Diencephalon (tissue), 1 donor: ENCODE results near the gene LHX8. TPM values are rescaled to one million over a fixed set of nuclear protein-coding genes. Genes with fewer than 3 reads are reported as not detected.

Source experiments
- small RNA-seq: library from RNA; depleted of rRNA; stranded (forward); fragments of <200 nt; gene quantifications from one replicate; pipeline ENCODE3, GENCODE V24; 2014
- total RNA-seq: library from RNA; depleted of rRNA; stranded (reverse); fragments of >200 nt; gene quantifications from one replicate; pipeline ENCODE4 v1.2.3, GENCODE V29; 2014

The LHX8 gene
- 26.8 TPM for total RNA-seq

DNA sequence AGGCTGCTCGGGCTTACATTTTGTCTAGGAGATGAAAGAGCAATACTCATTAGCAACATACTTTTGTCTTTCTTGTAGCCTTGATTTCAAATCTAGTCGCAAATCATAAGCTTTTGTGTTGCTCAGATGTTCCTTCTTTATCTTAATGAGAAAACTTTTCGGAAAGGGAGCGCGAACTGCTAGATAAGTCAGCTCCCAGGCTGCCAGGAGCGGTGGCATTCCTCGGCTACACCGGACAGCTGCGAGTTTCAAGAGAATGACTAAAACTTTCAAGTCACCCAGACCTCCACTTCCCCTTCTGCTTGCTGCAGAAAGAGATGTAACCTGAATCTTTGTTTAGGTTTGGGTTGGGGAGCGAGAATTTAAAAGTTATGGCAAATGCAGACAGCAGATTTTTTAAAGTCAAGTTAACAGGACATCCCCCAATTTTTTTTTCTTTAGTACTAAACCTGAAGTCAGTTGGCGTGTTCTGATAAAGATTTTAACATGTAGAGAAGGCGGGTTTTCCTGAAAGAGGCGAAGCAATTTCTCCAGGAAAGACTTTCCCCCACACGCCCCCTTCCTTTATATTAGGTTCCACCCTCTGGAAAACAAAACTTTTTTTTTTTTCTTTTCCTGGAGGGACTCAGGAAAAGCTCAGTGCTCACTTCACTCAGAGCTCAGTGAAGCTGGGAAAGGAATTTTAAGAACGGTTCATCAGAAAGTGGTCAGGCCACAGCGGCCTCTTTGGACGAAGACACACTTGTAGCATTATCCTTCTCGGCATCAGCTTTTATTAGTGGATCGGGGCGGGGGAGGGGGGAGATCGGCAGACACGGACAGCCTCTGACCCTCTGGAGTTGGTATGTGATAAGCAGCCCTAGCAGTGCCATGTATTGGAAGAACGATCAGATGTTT, at the start of gene LHX8:
TSS of gene LHX8 (plus strand) at position 639 of the 897 bp plus-strand sequence. CDS start 2,227 bp downstream, outside the sequence.

Small RNA genes lying within 50 kb of the gene (small RNA-seq; reads per million reads assigned to genes)
- gene RNU6-622P: not detected
